GM13977 (cell line): ENCODE results near the gene SMCO3.
"Not testable (repeated sequence)": the region's sequence is repeated elsewhere in the genome, so short reads cannot be mapped to it uniquely, and the experiment has no call there.

Experiments
- DNase-seq: peaks from one replicate; pipeline ENCODE4 v3.0.0; 2012; ENCODE audit warnings: low spot score
- CTCF ChIP-seq: IDR thresholded peaks from 2 replicates; pipeline ENCODE4 v1.5.1; 2012; ENCODE audit warnings: mild to moderate bottlenecking, control low read depth; ENCODE audit not compliant: insufficient read depth; ENCODE audit errors: extremely low read depth, missing control alignments
- in situ Hi-C: fragments of 300-500 bp; cut with MboI; formaldehyde crosslinking; loops from one replicate; pipeline ENCODE4 v1.12.0; 2022; ENCODE audit warnings: low sequenced_read_pairs, low pct_unique_long_range_greater_than_20kb, mixed read lengths, inconsistent platforms; ENCODE audit not compliant: unreplicated experiment

SMCO3 gene

DNA sequence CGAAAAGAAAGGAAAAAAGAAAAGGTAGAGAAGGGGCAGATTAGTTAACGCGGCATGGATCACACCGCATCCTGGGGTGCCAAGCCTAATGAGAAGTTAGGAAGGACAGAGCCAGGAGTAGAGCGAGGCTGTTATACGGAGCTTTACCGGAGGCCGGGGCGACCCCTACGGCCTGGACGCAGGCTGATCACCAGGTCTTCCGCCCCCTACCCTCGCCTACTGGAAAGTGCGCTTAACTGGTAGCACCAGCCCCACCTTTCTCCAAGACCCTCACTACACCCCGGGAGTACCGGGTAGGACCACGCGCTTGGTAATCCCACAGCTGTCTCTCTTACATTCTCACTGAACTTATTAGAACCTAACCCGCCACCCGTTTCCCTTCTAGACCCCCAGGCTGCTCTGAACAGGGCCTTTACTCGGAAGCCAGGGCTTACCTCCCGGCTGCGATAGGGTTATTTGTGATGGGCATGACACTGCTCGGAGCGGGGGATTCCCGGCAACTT, 44.5 kb downstream of the SMCO3 start:
- in situ Hi-C loops: no loop called here
- DNase-seq: no peak
- TF ChIP-seq CTCF: peak; percentile 34

- no peak for DNase-seq
- in situ Hi-C loops: no loop called here
- no peak for TF ChIP-seq CTCF
Measured at GRCh38 chr12:14768823-14769405, 45.1 kb downstream of the SMCO3 start.

DNA sequence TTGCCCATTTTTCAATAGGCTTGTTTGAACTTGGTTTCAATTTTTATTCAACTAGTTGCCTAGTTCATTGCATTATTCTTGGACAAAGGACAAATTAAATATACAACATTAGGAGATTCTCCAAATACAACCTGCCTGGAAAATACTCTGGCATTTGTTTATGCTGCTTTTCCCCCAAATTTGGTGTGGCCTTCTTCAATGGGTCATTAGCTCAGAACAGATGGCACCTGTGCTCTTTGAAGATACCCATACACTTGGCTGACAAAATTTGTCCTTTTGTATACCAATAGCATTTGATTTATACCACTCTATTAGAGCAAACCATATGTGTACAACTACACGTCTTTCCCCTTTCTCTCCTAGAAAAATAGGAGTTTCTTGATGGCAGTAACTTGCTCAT, 46.4 kb downstream of the SMCO3 start:
- no peak for DNase-seq
- no peak for TF ChIP-seq CTCF
- in situ Hi-C loops: no loop called here

GRCh38 chr12:14766649-14767215, 47.2 kb downstream of the SMCO3 start:
- no peak for TF ChIP-seq CTCF
- in situ Hi-C loops: no loop called here
- DNase-seq: no peak

DNA sequence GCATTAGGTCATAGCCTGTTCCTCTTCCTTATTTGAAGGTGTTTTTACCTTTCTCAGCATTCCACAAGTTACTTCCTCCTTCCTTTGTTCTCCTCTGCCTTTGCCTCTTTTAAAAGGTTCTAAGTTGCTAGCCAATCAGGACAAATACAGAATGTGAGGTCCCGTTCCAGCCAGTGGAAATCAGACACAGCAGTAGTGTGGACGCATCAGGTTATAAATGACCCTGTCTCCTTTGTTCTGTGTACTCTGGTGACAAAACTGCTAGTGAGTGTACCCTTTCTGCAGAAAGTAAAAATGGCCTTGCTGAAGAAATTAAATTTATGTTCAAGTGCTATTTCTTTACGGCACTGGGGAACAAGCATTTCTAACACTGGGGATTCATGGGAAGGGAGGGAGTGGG, 48.0 kb downstream of the SMCO3 start:
- DNase-seq, in situ Hi-C loops: not testable (repeated sequence)

GRCh38 chr12:14765398-14765797, 48.6 kb downstream of the SMCO3 start:
- in situ Hi-C loops: no loop called here
- no peak for TF ChIP-seq CTCF
- no peak for DNase-seq

GRCh38 chr12:14759711-14760280, 54.2 kb downstream of the SMCO3 start:
- in situ Hi-C loops, DNase-seq: not testable (repeated sequence)
